Dedifferentiated amniotic fluid mesenchymal stem cell (primary cell): ENCODE data around the gene CRADD.
A peak's percentile ranks its signal among the peaks of the same experiment; 100 is the strongest.

Experiments used
- DNase-seq: peaks from one replicate; pipeline ENCODE4 v3.0.0-alpha.2; 2016; ENCODE audit errors: extremely low spot score

The CRADD gene

GRCh38 chr12:93808169-93808899, 131.2 kb downstream of the CRADD start:
- DNase-seq = no peak

GRCh38 chr12:93812626-93813025, 135.5 kb downstream of the CRADD start:
- DNase-seq = no peak

- DNase-seq = no peak
These were observed 136.0 kb downstream of the CRADD start for GRCh38 chr12:93813186-93813585.

GRCh38 chr12:93813972-93814821, 137.0 kb downstream of the CRADD start:
- no peak for DNase-seq

DNA sequence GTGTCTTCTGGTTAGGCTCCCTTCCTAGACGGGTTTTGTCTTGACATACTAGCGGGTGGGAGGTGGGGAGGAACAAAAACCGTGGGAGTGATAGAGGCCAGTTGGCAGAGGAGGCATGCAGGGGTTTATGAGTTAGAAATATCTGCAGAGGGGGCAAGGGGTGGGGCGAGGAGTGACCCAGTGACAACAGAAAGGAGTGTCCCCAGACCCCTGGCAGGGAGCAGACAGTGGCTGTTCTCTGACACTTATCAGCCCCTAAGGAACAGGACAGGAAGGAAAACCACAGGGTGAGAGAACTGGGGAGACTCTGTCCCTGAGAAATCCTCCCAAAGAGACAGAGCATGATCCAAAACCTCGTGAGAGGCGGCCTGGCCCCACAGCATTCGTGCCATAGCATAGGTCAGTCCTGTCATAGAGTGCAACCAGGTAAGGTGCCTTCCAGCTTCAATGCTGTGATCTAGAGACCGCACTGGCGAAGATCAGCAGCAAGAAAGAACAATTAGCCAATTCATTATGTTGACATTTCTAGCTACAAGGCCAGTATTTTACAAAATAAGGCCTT, 141.4 kb downstream of the CRADD start:
- no peak for DNase-seq

DNA sequence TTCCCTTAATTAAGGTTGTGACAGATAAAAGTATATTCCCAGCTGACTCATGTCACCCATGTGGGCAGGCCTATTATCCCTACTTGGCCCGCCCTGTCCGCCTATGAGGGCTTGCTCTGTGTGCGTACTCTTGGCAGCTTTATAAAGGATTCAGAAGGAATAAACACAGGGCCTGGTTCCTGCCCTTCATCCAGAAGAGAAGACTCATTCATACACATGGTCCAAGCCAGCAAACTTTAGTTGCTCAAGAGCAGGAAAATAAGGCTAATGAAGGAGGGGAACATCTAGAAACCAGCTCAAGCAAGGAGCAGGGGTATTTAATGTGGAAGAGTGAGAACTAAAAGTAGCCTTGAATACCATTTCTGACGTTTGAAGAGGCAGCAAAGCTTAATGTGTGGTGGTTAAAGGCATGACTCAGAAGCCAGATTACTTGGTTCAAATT, 141.9 kb downstream of the CRADD start:
- no peak for DNase-seq

GRCh38 chr12:93823616-93824391, 146.6 kb downstream of the CRADD start:
- DNase-seq = no peak

DNA sequence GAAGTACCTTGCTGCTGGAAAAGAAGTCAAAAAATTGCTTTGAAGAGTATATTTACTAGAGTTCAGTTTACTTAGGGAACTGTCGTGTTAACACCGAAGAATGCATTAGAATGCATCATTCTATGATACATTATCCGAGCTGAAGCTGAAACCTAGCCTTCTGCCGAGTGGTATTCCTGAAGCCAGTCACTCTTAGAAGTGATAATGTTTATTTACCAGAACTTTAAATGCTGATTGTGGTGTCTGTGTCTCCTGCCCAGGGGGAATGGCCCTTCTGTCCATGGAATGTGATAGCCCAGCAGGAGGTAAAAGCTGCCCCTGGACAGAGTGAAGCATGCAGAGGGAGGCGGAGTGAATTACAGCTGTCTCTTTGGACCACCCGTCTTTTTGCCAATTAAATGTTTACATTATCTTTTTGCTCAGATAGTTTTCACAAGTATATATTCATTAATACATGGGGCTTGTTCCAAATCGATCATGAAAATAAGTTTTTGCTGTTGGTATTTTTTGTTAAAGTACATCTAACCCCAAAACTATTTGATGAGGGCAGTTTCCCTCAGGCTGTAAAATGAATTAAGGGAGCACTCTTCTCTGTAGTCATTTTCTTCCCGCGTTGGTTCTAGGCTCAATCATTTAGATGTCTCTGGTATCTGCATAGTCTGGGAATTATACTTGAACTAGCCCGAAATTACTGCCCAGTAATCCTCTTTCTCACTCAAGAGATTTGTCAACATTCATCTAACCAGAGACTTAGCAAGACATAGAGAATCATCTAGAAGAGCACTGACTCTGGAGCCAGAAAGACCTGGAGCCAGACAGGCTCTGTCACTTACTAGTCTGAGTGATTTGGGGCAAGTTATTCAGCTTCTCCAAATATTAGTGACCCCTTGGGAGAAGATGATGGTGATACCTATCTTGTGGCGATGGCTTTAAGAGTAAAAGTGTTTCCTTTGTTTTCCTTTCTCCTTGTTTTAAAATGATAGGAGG, 147.6 kb downstream of the CRADD start:
- peak; percentile 40 for DNase-seq

GRCh38 chr12:93825501-93825888, 148.3 kb downstream of the CRADD start:
- no peak for DNase-seq

- no peak for DNase-seq
These were observed 148.9 kb downstream of the CRADD start for GRCh38 chr12:93825931-93826555.

DNA sequence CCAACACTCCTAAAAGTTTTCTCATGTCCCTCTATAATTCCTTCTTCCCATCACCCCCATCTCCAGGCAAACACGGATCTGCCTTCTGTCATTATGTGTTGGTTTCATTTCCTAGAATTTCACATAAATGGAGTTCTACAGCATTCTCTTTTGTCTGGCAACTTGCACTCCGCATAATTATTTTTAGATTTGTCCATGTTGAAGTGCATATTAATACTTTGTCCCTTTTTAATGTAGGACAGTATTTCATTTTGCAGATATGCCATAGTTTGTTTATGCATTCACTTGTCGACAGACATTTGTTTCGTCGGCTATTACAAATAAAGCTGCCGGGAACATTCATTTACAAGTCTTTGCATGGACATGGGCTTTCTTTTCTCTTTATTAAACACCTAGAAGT, 150.0 kb downstream of the CRADD start:
- DNase-seq = no peak

- no peak for DNase-seq
These were observed 150.5 kb downstream of the CRADD start for GRCh38 chr12:93827669-93828068.

- no peak for DNase-seq
These were observed 151.8 kb downstream of the CRADD start for GRCh38 chr12:93829016-93829415.

GRCh38 chr12:93831374-93831773, 154.2 kb downstream of the CRADD start:
- no peak for DNase-seq

GRCh38 chr12:93832131-93832530, 155.0 kb downstream of the CRADD start:
- DNase-seq = no peak

DNA sequence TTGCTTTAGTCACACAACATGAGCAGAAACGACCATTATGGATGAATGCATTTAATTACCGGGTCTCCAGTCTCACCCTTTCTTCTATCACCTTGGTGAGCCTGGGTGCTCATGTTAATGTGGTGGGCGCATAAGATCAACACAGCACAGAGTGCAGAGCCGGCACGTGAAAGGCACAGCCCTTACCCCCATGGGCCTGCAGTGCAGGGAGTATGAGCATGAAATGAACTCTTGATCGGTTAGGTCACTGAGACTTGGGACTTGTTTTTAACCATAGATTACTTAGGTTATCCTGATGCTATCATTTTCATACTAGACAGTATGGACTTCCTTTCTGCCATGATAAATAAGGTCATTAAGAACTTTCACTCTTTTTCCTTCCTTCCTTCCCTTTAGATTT, 156.8 kb downstream of the CRADD start:
- DNase-seq = no peak

DNA sequence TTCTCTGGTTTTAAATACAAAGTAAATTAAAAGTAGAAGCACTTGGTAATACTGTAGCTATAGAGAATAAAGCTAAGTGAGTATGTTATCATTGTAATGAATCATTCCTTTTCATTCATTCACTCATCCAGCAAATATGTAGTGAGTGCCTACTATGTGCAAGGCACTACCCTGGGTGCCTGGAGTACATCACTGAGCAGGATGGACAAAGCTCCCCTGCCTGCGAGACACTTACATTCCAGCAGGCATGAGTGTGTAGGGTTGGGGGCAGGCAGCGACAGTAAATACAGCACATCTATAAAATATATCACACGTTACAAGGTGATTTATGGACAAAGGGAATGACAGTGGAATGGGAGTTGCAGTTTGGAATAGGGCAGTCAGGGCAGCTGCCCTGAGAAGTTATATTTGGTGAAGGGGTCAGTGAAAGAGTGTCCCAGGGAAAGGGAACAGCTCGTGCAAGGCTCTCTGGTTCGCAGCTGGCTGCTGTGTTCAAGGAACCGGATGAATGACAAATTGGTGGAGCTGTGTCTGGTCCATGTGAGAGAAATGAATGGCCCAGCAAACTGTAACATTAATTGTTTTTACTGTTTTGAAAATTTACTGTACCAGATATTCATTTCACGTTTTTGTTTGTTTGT, 159.6 kb downstream of the CRADD start:
- no peak for DNase-seq

GRCh38 chr12:93838193-93838592, 161.0 kb downstream of the CRADD start:
- no peak for DNase-seq

DNA sequence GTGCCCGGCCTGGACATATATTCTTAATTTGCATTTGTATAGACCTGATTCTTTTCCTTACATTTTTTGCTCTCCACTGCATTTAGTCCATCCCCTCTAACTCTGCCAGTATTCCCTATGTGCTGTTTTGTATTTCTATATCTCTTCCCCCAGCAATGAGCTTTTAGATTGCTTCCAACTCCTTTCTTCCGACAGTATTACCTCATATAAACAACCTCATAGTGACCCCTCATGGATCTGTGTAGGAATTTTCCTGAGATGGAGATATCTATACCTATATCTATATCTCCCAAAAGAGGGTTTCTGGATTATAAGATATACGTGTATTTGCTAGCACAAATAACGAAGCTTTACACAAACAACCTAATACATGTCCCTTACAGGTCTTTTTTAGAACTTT, 161.9 kb downstream of the CRADD start:
- DNase-seq = no peak

- DNase-seq = no peak
These were observed 164.5 kb downstream of the CRADD start for GRCh38 chr12:93841671-93842070.
